ENCODE measurements around the gene GRM1.

The GRM1 gene

DNA sequence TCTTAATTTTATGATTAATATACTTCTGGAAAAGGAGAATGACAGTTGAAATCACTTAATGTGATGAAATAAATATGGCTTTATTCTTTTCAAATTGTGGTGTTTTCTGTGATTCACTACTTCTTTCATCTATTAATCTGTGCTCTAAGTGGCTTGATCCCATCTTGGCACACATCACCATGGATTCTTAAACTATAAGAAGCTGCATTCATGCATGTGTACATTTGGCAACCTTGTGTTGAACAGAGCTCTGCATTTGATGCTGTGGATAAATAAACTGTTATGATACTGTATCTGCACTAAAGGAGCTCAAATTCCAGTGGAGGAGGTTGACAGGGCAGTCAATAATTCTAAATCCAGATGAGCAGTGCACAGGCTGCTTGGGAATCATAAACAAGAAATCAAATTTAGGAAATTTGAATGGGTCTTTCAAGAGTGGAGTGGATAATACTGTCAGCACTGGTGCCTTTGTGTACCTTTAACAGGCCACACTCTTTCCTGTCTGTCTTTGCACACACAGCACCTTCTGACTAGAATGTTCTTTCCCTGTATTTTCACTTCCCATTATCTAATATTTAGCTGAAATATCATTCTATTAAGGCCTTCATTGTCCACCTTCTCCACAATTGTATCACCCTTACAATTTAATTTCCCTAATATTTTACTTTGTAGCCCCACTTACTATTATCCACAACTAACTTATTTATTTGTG lies 252.9 kb downstream of the GRM1 start:
- no peak for DNase-seq

DNA sequence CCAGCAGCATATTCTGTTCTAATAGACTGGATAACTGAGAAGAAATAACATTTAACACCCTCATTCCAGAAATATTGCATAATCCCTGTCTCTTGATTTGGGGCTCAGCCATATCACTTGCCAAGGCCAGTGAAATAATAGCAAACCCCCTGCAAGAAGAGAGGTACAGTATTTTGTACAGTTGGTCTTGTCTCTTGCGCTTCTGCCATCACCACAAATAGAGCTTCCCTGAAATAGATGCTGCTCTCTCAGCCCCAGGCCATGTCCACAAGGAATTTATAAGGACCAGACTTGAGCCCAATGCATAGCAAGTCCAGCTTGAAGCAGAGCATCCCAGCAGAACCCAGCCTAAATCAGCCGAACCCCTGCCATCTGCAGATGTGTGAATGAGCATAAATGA lies 254.0 kb downstream of the GRM1 start:
- no peak for DNase-seq

DNA sequence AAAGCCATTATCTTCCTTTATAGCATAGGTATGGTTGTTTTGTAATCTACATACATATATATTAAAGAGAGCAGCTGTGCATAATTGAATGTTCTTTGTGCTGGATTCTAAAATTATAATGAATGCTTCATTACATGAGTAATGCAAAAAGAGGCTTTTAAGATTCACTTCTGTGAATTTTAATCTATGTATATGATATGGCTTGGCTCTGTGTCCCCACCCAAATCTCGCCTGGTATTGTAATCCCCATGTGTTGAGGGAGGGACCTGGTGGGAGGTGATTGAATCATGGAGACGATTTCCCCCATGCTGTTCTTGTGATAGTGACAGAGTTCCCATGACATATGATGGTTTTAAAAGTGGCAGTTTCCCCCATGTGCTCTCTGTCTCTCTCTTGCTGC lies 255.4 kb downstream of the GRM1 start:
- DNase-seq: no peak

DNA sequence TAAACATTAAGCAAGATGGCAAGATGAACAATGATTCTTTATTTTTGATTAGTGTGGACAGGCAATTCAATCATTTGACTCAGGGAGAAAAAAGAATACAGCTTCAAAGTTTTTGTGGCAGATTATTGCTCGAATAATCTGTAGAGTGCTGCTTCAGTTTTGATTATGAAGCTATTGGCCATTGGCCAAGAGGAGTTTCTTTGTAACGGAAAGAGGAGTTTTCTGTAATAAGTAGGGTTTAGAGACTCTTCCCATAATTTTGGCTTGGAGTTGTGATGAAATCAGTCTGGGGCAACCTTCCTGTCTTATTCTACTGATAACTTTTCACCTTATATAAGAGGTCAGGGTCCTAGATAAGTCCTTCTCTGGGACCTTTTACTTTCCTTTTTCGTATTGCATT lies 258.1 kb downstream of the GRM1 start:
- DNase-seq: no peak

DNA sequence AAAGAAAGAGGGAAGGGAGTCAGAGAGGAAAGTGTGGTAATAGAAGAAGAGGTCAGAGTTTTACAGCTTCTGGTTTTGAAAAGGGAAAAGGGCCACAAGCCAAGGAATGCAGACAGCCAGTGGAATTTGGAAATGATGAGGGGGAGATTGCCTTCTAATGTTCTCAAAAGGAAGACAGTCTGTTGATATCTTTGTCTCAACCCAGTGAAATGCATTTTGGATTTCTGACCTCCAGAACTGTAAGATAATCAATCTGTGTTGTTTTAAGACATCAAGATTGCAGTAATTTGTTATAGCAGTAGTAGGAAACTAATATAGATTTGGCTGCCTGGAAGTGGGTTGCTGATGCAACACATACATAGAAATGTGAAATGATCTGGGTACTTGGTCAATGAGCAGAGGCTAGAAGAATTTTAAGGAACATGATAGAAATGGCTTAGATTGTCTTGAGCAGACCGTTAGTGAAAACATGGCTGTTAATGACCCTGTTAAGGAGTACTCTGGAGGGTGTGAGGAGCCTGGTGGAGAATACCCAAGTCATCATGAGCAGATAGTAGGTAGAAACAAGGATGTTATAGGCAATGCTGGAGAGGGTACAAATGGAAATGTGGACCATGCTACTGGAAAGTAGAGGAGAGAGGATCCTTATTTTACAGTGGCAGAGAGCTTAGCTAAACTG lies 259.0 kb downstream of the GRM1 start:
- no peak for DNase-seq

DNA sequence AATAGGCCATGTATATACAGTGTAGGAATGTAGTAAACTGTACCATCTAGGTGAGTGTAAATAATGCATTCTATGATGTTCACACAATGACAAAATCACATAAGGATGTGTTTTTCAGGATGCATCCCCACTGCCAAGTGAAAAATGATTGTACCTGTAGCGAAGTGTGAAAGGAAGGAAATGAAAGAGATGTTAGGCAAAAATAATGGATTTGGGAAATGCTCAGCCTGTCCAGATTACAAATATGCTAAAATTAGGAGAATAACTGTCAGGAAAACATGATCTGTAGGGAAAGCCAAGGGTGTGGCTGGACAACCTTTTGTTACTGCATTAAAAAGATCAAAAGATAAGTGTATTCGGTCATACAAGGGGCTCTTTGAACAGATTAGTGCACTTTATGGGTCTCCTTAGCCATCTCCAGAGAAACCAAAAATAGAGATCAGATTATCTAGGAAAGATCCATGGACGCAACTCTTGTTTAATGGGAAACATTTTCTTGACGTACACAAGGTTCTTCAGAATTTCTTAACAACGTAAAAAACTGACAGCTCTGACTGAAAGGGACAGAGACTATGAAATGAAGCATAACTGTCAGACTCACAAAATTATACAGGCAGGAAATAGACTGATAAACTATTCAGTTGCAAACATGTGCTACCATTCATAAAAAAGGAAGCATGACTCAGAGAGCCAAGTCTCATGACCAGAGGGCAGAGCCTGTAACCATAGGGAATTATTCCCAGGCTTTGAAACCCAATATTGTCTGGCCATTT lies 261.1 kb downstream of the GRM1 start:
- DNase-seq: no peak

DNA sequence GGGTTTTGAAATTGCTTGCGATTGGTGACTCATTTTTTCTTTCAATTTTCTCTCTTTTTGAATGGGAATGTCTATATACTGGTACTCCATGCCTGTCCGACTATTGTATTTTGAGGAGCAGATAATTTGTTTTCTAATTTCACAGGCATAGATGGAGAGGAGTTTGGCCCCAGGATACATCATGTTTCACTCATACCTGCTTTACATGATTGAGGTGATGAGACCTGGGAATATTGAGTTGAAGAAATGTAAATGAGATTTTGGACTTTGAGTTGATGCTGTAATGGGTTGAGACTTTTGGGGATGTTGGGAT lies 261.7 kb downstream of the GRM1 start:
- no peak for DNase-seq

DNA sequence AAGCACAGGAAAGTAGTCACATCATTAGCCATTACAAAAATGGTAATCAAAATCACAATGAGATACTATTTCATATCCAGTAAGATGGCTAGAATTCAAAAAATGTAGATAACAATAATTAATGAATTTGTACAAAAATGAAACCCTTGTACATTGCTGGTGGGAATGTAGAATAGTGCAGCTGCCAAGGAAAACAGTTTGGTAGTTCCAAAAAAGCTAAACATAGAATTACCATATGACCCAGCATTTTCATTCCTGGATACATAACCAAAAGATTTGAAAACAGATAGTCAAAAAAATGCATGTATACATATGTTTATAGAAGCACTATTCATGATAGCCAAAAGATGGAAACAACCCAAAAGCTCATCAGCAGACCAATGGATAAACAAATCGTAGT lies 263.6 kb downstream of the GRM1 start:
- DNase-seq: no peak

DNA sequence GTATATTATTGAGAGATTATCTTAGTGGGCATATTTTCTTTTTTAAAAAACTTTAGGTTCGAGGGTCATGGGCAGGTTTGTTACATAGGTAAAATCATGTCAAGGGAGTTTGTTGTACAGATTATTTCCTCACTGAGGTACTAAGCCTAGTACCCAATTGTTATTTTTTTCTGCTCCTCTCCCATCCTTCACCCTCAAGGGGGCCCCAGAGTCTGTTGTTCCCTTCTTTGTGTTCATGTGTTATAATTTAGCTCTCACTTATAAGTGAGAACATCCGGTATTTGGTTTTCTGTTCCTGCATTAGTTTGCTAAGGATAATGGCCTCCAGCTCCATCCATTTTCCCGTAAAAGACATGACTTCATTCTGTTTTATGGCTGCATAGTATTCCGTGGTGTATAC lies 266.8 kb downstream of the GRM1 start:
- no peak for DNase-seq

DNA sequence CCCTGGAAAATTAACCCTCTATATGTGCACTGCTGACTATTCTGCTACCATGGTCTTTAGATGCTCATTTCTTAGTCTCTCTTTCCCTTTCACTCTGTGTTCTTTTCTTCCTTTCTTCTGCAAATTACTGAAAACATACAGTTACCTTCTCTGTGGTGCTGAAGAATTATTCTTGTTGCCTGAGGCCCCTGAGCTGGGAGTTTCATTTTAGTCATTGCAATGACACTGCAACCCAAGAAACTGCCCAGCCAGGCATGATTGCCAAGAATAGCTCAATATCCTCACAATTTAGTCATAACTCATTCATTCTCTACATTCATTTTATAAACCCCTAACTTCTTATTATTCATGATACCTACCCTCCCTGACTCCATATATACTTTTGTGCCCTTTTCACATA lies 269.0 kb downstream of the GRM1 start:
- DNase-seq: no peak

DNA sequence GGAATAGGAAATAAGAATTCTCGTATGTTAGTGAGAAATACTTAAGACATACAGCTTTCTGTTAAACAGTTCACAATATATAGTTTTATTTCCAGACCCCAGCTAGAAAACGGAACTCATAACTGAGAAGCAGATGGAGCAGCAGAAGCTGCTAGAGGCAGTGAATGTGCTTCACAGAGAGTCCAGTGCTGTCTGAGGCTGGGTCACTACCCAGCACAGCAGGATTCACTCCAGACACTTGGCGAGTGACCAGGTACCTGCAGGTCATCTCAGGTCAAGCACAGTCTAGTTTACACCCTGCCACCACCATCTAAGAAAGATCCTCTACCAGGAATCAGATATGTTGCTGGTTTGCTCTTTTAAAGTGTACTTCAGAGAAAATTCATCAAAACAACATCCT lies 271.7 kb downstream of the GRM1 start:
- DNase-seq: no peak

DNA sequence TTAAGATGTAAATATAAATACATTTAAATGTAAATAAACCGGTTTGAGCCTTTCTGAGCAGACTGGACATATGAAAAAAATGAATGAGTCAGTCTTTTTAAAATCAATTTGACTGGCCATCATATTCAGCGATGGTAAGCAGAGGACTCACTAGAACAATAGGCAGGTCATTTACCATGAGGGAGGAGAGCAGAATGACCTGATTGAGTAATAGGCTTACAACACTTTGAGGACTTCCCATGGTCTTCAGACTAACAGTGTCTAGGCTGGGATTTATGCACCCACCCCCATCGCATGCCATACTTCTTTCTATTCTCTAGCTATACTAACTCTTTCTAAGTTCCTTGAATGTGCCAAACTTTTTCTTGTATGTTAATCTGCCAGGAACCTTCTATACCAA lies 272.9 kb downstream of the GRM1 start:
- no peak for DNase-seq

DNA sequence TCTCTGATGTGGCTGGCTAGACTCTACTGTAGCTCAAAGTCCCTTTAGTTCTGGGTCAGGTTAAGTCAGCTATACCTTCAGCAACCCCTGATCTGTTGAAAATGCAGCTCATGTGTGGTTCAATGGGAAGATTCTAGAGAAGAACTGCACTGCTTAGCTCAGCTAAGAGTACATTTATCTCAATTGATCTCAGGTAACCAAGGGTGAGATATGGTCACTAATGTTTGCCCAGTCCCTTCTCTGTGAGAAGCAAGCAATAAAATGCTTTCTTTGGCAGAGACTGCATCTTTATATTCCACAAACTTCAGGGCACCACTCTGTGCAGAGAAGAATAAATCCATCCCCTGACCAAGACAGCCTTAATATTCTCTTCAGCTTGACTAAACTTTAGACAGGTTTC lies 274.1 kb downstream of the GRM1 start:
- DNase-seq: no peak

DNA sequence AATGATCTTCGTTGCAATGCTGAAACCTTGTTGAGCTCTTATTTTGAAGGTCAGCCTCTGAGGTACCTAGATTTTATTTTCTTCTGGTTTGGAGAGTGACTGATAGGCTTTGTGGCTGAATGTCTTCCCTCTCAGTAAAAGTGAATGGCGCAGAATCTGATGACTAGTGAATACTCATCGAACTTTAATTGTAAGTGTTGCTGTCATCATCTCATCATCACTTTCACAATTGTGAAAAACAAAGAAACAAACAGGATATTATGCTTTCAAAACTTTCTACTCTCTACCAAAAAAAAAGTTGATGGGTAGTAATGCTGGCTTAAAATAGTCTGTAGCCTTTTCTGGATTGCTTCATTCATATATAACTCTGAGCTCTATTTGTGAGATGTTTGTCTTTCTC lies 275.3 kb downstream of the GRM1 start:
- DNase-seq: no peak

DNA sequence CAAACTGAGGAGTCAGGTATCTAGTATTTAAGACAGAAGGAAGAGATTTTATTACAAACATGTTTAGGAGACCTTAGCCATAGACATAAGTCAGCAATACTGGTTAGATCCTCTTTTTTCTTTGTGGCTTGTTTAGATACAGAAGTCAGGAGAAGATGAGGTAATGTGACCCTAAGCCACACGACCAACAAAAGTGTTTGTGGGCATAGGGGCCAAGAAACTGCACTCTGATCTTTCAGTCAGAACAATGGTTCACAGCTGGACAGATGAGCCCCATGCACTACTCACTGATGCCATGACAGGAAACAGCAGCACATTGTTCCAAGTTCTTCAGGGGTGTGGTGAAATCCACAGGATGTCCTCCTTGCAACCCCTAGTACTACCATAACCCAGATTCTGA lies 276.2 kb downstream of the GRM1 start:
- no peak for DNase-seq

DNA sequence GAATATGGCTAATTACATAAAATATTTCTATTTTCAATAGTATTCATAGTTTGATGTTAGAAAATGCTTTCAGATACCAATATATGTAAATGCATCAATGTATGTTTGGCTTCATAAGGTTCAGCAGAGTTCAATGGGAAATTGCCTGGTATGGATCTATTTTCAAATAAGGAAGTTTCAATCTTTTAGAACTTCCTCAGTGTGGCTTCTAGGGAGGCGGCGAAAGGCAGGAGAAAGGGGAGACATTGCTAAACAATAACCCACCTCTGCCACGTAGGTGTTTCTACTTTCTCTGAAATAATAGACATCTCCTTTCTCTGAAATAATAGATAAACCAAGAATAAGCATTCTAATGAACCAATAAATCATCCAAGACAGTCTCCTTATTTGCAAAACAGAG lies 277.1 kb downstream of the GRM1 start:
- DNase-seq: no peak

DNA sequence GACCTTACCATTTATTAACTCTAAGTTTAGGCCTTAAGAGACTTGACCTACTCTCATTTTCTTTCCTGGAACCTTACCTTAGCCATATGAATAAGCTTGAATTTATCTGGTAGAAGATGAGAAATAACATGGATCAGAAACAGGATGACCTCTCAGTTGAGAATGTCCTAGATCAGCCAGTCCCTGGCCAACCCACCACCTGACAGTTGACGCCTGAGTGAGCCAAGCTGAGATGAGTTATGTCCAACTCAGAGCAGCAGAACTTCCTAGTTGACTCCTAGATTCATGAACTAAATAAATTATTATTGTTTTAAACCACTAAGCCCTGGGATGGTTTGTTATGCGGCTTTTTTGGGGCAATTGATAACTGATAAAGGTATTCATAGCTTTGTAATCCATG lies 281.8 kb downstream of the GRM1 start:
- no peak for DNase-seq

DNA sequence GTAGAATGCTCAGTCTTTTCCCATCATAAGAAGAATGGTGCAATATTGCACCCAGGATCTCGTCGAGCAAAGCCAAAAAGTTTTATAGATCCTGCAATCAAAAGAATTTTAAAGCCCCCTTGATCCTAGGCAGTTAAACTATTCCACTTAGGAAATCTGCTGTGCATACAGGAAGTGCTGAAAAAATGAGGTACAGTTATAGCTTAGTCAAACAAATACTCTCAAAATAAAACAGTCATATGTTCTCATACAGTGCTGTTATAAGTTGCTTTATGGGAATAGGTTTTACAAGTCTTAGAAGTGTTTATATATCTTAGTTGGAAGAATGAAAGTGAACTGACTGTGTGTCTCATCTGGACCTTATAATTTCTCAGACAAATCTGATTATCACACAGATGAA lies 282.2 kb downstream of the GRM1 start:
- no peak for DNase-seq

DNA sequence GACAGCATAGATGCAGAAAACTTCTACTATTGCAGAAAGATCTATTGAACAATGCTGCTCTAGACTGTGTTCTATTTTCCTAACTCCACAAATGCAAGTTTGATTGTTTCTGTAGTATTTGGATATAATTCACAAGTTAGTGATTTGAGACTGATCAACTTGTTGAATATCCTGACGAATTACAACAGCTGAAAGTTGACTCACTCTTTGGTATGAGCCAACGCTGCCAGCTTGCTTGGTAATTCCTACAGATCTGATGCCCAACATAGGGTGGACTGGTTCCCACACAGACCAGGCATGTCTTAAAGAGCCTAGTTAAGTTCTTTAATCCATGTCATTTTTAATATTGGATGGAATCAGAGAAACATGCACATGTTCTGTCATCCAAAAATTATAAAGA lies 283.7 kb downstream of the GRM1 start:
- DNase-seq: no peak

DNA sequence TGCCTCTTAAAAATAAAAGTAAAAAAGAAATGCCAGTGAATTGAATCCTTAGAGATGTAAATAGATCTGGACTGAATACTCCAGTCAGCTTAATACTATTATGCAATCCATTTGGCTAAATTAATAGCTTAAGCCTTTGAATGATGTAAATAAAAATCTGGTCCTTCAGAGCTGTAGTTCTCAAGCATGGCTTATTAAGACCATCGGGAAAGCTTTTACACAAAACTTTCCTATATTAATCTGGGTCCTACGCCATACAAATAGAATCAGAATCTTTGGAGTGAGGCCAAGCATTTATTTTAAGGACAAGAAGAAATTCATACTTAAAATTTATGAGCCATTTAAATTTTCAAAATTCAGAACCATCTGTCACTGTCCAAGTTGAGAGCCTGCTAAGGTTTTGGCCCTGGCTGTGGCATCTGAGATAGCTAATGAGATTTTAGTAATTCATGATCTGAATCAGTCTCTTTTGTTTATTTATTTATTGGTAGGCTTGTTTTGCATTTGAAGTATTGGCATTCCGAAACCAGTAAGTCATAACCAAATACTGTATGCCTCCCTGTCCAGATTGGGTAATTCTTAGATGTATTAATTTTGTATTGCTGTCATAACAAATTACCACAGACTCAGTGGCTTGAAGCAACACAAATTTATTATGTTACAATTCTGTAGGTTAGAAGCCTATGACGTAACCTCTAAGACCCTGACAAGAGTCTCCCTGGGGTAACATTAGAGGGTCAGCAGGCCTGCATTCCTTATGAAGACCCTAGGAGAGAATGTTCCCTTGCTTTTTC lies 286.7 kb downstream of the GRM1 start:
- no peak for DNase-seq

DNA sequence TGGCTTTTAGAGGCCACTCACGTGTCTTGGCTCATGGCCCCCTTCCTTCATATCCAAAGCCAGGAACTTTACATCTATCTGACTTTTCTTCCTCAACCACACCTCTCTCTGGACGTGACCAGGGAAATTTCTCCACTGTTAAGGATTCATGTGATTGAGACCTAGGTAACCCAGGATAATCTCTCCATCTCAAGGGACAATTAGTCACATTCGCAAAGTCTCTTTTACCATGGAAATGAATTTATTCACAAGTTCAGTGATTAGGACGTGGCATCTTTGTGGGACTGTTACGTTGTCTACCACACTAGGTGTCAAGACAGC lies 287.3 kb downstream of the GRM1 start:
- DNase-seq: no peak

DNA sequence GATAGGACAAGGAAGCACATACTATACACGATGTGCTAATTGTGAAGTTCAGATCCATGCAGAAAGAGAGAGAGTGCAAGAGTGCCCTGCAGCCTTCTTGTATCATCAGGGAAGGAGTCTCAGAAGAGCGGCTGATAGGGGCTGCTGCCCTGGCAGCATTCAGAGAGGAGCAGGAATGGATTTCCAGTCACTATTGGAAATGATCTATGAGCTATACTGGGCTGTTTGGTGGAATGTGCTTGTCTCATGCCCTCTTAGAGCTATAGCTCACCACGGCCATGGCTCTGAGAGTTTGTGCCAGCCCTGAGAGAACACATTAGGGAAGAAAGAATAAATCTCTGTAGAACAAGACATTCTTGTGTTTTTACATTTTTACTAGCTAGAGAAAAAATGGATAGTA lies 302.2 kb downstream of the GRM1 start:
- DNase-seq: no peak

DNA sequence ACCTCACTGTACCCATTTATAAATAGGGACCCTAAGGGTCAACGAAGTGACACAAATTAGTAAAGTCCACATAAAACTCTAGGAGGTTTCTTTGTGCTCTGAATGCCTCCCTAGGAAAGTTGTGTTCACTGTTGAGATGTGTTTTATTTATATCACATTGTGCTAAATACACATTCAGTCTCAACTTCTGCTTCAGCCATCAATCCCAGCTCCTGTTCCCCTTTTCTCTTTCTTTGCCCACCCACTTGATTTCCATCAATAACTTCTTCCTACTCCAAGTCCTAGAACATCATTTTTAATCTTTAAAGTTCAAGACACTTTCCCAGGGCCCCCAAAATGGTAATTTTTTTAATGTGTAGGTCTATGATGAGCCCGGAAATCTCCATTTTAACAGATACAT lies 306.5 kb downstream of the GRM1 start:
- DNase-seq: no peak

DNA sequence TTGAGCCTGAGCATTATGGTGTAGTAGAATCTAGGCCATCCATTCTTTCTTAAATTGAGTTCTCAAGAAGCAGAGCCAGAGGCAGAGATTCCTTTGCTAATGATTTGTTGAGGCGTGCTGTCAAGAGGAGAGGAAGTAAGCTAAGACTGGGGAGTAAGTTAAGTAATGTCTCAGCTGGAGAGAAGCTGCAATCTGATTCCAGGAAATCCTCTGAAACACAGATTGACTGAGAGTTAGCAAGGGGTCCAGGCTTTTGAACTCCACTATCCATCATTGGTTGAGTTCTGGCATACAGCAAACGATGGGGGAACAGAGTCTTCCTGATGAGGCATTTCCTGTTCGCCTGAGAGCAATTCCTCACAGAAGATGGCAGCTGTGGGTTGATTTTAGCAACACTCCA lies 307.3 kb downstream of the GRM1 start:
- DNase-seq: no peak
